Liver (tissue), 9 donors: ENCODE results near the gene IGSF3. TPM values are rescaled to one million over a fixed set of nuclear protein-coding genes. Genes with fewer than 3 reads are reported as not detected.

ENCODE experiments used
- DNase-seq: peaks from one replicate; pipeline ENCODE4 v3.0.0-alpha.2; 2017; ENCODE audit warnings: low spot score
- H3K27ac ChIP-seq, 2 donors: one replicate each; pipeline ENCODE4 v1.7.0; 2013; ENCODE audit warnings: inconsistent platforms in 2 of 2, low read length in 2 of 2, control low read depth in 1 of 2, low read depth in 1 of 2, mild to moderate bottlenecking in 1 of 2
- H3K27me3 ChIP-seq, 4 donors: one replicate each; pipeline versions ENCODE4 v1.6.1 to v1.7.0; 2013; ENCODE audit warnings: low read length in 3 of 4, inconsistent platforms in 1 of 4, mild to moderate bottlenecking in 1 of 4, moderate library complexity in 1 of 4; ENCODE audit not compliant: control insufficient read depth in 4 of 4, insufficient read depth in 4 of 4
- H3K36me3 ChIP-seq, 4 donors: one replicate each; pipeline versions ENCODE4 v1.6.1 to v1.7.0; 2013; ENCODE audit warnings: low read length in 3 of 4, mild to moderate bottlenecking in 3 of 4, low read depth in 1 of 4, moderate library complexity in 1 of 4; ENCODE audit not compliant: control insufficient read depth in 4 of 4, insufficient read depth in 3 of 4
- H3K4me1 ChIP-seq, 4 donors: one replicate each; pipeline versions ENCODE4 v1.6.1 to v1.7.0; 2013; ENCODE audit warnings: low read length in 3 of 4, mild to moderate bottlenecking in 3 of 4, moderate library complexity in 1 of 4; ENCODE audit not compliant: control insufficient read depth in 4 of 4, insufficient read depth in 4 of 4
- H3K4me3 ChIP-seq, 3 donors: one replicate each; pipeline versions ENCODE4 v1.6.1 to v1.7.0; 2013; ENCODE audit warnings: low read length in 3 of 3, control low read depth in 1 of 3, low read depth in 1 of 3, mild to moderate bottlenecking in 1 of 3
- H3K9ac ChIP-seq, 2 donors: one replicate each; pipeline ENCODE4 v1.7.0; 2013; ENCODE audit warnings: low read length in 2 of 2, mild to moderate bottlenecking in 2 of 2, moderate library complexity in 2 of 2, control low read depth in 1 of 2, low read depth in 1 of 2
- H3K9me3 ChIP-seq, 4 donors: one replicate each; pipeline versions ENCODE4 v1.6.1 to v1.7.0; 2013; ENCODE audit warnings: low read length in 3 of 4; ENCODE audit not compliant: control insufficient read depth in 4 of 4
- ATF3 ChIP-seq: IDR thresholded peaks from 2 replicates; pipeline ENCODE4 v1.6.1; 2016; ENCODE audit warnings: antibody characterized with exemption
- CTCF ChIP-seq: fragments of 150-350 bp; IDR thresholded peaks from 2 replicates; pipeline ENCODE4 v1.5.1; 2017; ENCODE audit warnings: improper control_type of control experiment, low read depth, low read length; ENCODE audit not compliant: missing input control
- EGR1 ChIP-seq, 2 donors: IDR thresholded peaks; 2 replicates each; pipeline ENCODE4 v1.6.1; 2016 to 2018; ENCODE audit warnings: antibody characterized with exemption in 2 of 2, low read depth in 2 of 2
- FOXA1 ChIP-seq: IDR thresholded peaks from 2 replicates; pipeline ENCODE4 v1.6.1; 2016; ENCODE audit warnings: antibody characterized with exemption
- FOXA2 ChIP-seq: IDR thresholded peaks from 2 replicates; pipeline ENCODE4 v1.6.1; 2016; ENCODE audit warnings: antibody characterized with exemption
- GABPA ChIP-seq, 2 donors: IDR thresholded peaks in 1 of 2; conservative IDR thresholded peaks in 1 of 2; 2 replicates each; pipeline ENCODE4 v1.6.1; 2016; ENCODE audit warnings: antibody characterized with exemption in 2 of 2, mild to moderate bottlenecking in 1 of 2, moderate library complexity in 1 of 2
- HNF4A ChIP-seq, 2 donors: conservative IDR thresholded peaks; 2 replicates each; pipeline ENCODE4 v1.6.1; 2016; ENCODE audit warnings: antibody characterized with exemption in 2 of 2, mild to moderate bottlenecking in 2 of 2
- HNF4G ChIP-seq: IDR thresholded peaks from 2 replicates; pipeline ENCODE4 v1.6.1; 2016; ENCODE audit warnings: antibody characterized with exemption
- JUND ChIP-seq, 2 donors: IDR thresholded peaks; 2 replicates each; pipeline ENCODE4 v1.6.1; 2016; ENCODE audit warnings: antibody characterized with exemption in 2 of 2
- REST ChIP-seq: IDR thresholded peaks from 2 replicates; pipeline ENCODE4 v1.6.1; 2016; ENCODE audit warnings: antibody characterized with exemption, mild to moderate bottlenecking
- RXRA ChIP-seq, 2 donors: IDR thresholded peaks; 2 replicates each; pipeline ENCODE4 v1.6.1; 2017 to 2018; ENCODE audit warnings: antibody characterized with exemption in 2 of 2, mild to moderate bottlenecking in 1 of 2
- TAF1 ChIP-seq: conservative IDR thresholded peaks from 2 replicates; pipeline ENCODE4 v1.6.1; 2016; ENCODE audit warnings: antibody characterized with exemption, mild to moderate bottlenecking
- YY1 ChIP-seq: IDR thresholded peaks from 2 replicates; pipeline ENCODE4 v1.6.1; 2016; ENCODE audit warnings: antibody characterized with exemption, mild to moderate bottlenecking
- ZBTB33 ChIP-seq: IDR thresholded peaks from 2 replicates; pipeline ENCODE4 v1.6.1; 2016; ENCODE audit warnings: antibody characterized with exemption
- WGBS: extraction: QIAGEN DNeasy Blood & Tissue Kit; methylation state at CpG from one replicate; pipeline ENCODE4 v1.1.7; 2013; 5-methylcytosine and 5-hydroxymethylcytosine counted together
- polyA plus RNA-seq, 2 donors: library from polyadenylated mRNA; stranded (reverse) in 1 of 2; unstranded in 1 of 2; fragments of 200-250 nt in 1 of 2; fragments of >200 nt in 1 of 2; fragmentation: Nextera tagmentation in 1 of 2; extraction: Ambion mirVana in 1 of 2; gene quantifications; one replicate each; pipeline versions ENCODE4 v1.2.1 to v1.2.3, GENCODE V29; 2013 to 2015
- total RNA-seq, 2 donors: library from RNA; depleted of rRNA; stranded (reverse); fragments of >200 nt; gene quantifications; one replicate each; pipeline ENCODE4 v1.2.3, GENCODE V29; 2014
- donor health status: healthy.
- donor health status: healthy.
- donor health status: healthy.
- donor health status: healthy.
- donor health status: healthy.

The IGSF3 gene
- total and polyA plus RNA-seq, 4 donors = 0.14 to 5.4 (median 0.68) TPM

- TF ChIP-seq CTCF = no peak
- TF ChIP-seq HNF4G = no peak
- no peak for TF ChIP-seq GABPA (IDR thresholded peaks at IDR 0.05 in 1 of 2, conservative IDR thresholded peaks at IDR 0.05 in 1 of 2)
- TF ChIP-seq TAF1 = no peak
- TF ChIP-seq EGR1 (IDR thresholded peaks at IDR 0.05; ENCODE audit: low read depth in 2 of 2) = no peak
- no peak for TF ChIP-seq FOXA2
These were observed 97.7 kb downstream of the IGSF3 start (continued) for GRCh38 chr1:116569776-116570357.

- H3K9me3 ChIP-seq = no peaks in the 10 kb centered on the region
- DNase-seq = no peak
- no peaks in the 10 kb centered on the region for H3K36me3 ChIP-seq
- H3K27me3 ChIP-seq = no peaks in the 10 kb centered on the region
- no peak overlapping the region for H3K27ac ChIP-seq
- H3K9ac ChIP-seq = no peak overlapping the region
- no peak overlapping the region for H3K4me3 ChIP-seq
- peaks cover 1 to 12% (median 11%) of the 10 kb centered on the region in 4 donors for H3K4me1 ChIP-seq
- TF ChIP-seq ZBTB33 (no peak), REST (no peak), HNF4A (conservative IDR thresholded peaks at IDR 0.05) (no peak), EGR1 (IDR thresholded peaks at IDR 0.05; ENCODE audit: low read depth in 2 of 2) (no peak), TAF1 (no peak)
These were observed 98.2 kb downstream of the IGSF3 start for GRCh38 chr1:116569381-116569670.

- H3K9ac ChIP-seq = no peak overlapping the region
- DNase-seq = no peak
- no peaks in the 10 kb centered on the region for H3K9me3 ChIP-seq
- H3K36me3 ChIP-seq = no peaks in the 10 kb centered on the region
- no peak overlapping the region for H3K27ac ChIP-seq
- H3K27me3 ChIP-seq = no peaks in the 10 kb centered on the region
- no peak for TF ChIP-seq RXRA (IDR thresholded peaks at IDR 0.05)
- TF ChIP-seq HNF4G = no peak
- TF ChIP-seq JUND (IDR thresholded peaks at IDR 0.05) = no peak
- TF ChIP-seq EGR1 (IDR thresholded peaks at IDR 0.05; ENCODE audit: low read depth in 2 of 2) = no peak
- no peak for TF ChIP-seq YY1
- TF ChIP-seq ATF3 = no peak
- TF ChIP-seq HNF4A (conservative IDR thresholded peaks at IDR 0.05) = no peak
- TF ChIP-seq TAF1 = no peak
- no peak for TF ChIP-seq ZBTB33
- no peak for TF ChIP-seq FOXA1
- no peak for TF ChIP-seq REST
- no peak for TF ChIP-seq GABPA (IDR thresholded peaks at IDR 0.05 in 1 of 2, conservative IDR thresholded peaks at IDR 0.05 in 1 of 2)
- WGBS = 92% methylated on average over 2 of the region's 2 CpGs
- H3K4me1 ChIP-seq = peaks cover 1 to 12% (median 11%) of the 10 kb centered on the region in 4 donors
- no peak overlapping the region for H3K4me3 ChIP-seq
These were observed 98.7 kb downstream of the IGSF3 start for GRCh38 chr1:116568662-116569380.
